NCI-H446 treated with DMSO at 0.1 percent for 48 hours (cell line): ENCODE results near the gene INPP5A.

ENCODE experiments used
- DNase-seq: peaks from one replicate; lab custom pipeline; 2025; lab: John Stamatoyannopoulos, UW

The INPP5A gene

GRCh38 chr10:132743925-132744490, 206.4 kb downstream of the INPP5A start:
- DNase-seq = no peak

- no peak for DNase-seq
These were observed 207.3 kb downstream of the INPP5A start for GRCh38 chr10:132744839-132745238.

DNA sequence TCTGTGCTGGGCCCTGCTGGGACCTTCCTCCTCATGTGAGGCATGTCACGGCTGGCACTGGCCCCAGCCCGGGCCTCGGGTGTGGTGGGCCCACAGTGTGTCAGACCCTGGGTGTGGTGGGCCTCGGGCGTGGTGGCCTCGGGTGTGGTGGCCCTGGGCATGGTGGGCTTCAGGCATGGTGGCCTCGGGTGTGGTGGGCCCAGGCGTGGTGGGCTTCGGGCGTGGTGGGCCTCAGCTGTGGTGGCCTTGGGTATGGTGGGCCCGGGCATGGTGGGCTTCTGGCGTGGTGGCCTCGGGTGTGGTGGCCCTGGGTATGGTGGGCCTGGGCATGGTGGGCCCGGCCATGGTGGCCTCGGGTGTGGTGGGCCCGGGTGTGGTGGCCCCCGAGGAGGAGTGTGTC, 207.9 kb downstream of the INPP5A start:
- DNase-seq = no peak

GRCh38 chr10:132745971-132746370, 208.4 kb downstream of the INPP5A start:
- DNase-seq = no peak

DNA sequence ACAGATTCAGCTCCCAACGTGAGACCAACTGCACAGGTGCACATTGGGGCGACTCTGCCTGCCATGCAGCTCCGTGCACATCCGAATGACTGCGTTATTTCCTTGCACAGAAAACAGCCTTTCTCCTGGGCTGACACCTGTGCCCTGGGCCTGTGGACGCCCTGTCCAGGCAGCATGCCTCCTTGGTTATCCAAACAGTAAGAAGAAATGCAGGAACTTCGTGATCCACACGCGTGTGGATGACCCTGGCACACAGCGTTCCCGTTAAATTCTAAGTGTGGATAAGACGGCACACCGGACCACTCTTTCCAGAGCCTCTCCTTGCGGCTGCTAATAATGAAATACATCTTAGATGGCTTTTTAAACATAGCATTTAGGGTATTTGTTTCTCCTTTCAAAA, 208.8 kb downstream of the INPP5A start:
- no peak for DNase-seq

- no peak for DNase-seq
These were observed 209.4 kb downstream of the INPP5A start for GRCh38 chr10:132746801-132747625.

DNA sequence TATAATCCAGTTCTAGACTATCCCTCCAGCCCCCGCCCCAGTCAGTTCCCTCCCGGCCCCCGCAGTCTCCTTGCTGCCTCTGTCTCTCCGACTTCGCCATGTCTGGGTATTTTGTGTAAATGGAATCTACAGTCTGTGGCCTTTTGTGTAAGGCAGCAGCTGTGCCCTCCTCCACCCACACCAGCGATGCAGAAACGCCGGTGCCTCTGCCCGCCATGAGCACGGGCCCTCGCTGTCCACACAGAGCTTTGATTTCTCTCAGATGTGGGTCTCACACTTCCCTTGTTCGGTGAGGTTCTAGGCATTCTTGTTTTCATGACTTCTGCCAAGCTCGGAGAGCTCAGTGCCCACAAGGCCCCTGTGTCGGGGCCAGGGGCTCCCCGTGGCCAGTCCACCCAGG, 210.5 kb downstream of the INPP5A start:
- no peak for DNase-seq

DNA sequence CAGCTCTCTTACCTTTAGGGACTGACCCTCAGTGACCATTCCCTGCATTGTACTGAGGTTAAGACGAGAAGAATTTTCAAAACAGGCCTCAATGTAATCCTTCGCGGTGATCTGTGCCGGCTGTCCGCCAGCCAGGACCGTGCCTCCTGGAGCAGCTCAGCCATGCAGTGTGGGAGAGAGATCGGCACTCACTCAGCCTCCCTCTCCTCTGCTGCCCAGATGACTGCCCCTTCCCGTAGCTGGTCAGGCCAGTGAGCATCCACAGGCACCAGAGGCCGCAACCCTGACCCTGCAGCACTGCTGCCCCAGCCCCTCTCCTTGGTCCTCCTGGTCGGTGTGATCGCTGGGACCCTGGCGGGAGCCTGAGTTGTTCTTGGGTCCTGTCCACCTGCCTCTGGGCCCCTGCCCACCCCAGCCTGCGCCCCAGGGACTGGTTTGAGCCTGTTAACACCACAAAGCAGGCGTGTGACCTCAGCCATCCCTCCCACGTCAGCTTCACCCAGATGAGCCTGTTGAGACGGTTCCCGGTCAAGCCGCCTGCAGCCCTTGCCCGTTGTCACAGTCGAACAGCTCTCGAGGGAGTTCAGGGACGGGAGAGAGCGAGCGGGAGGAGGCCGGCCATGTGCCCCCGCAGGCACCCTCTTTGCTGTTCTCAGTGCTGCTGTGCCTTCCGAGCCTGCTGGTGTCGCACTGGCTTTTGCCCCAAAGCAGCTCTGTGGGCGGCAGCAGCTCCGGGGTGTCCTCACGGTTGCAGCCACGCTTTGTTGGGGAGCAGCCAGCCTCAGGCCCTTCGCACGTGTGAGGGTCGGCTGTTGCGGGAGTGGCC, 211.2 kb downstream of the INPP5A start:
- no peak for DNase-seq

DNA sequence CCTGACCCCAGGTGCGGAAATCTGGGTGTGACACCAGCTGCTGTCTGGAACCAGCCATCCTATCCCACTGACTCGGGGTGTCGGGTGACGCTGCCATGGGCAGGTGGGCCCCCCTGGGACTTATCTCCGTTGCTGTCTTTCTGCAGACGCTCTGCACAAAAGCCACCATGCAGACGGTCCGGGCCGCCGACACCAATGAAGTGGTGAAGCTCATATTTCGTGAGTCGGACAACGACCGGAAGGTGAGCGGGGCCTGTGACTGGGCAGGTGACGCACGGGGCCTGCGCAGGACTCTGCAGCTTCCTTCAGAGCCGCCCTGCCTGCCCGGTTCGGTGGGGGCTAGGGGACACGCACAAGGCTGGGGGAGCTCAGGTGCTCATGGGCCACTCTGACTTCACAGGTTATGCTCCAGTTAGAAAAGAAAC, 211.8 kb downstream of the INPP5A start:
- no peak for DNase-seq

DNA sequence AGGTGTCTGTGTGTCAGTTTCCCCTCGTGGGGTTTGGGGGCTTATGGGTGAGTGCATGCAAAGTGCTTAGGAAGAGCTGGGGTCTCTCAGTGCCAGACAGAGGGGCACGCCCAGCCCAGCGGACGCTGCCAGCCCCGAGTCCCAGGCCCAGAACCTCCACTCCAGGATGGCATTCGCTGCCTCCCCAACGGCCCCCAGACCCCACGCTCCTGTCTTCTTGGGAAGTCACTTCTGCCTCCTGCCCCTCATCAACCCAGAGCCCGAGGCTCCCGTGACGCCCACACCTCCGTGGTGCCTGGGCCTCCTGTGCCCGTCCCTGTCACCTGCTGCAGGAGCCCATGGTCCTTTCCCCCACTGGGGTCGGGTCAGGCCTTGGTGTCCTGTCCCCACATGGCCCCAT, 213.3 kb downstream of the INPP5A start:
- DNase-seq = no peak

- DNase-seq = no peak
These were observed 214.8 kb downstream of the INPP5A start for GRCh38 chr10:132752378-132752777.

DNA sequence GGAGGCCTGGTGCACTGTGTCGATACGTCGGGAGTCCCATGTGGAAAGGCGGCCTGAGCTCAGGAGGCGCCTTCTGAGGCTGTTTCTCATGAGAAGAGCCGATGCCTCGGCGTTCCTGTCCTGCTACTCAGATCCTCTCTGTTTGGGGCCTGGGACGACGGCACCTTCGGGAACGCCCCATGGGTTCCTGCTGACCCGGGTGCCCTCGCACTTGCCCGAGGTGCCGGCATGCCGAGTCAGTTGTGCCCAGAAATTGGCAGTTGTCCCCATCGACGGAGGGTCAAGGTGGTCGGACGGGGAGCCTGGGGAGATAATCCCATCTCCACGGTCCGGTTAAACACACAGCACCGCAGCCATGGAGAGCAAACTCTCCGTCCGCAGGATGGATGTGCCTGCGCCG, 215.4 kb downstream of the INPP5A start:
- no peak for DNase-seq

DNA sequence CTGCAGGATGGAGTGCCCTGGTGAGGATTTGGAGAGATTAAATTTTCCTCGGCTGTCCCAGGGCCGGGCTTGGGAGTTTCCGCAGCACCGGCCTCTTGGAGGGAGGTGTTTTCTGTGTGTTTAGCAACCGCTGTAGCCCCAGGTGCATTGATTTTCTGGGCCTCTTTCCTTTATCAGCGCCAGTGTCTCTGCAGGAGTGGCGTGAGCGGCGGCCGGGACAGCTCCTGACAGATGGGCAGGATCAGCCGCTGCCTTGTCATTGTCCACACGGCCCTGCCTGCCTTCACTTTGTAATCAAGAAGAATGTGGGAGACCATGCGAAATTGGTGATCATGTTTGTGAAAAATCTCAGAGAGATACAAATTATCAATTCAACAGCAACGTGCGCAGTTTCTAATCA, 216.0 kb downstream of the INPP5A start:
- DNase-seq = no peak

- no peak for DNase-seq
These were observed 216.5 kb downstream of the INPP5A start for GRCh38 chr10:132754071-132754470.

DNA sequence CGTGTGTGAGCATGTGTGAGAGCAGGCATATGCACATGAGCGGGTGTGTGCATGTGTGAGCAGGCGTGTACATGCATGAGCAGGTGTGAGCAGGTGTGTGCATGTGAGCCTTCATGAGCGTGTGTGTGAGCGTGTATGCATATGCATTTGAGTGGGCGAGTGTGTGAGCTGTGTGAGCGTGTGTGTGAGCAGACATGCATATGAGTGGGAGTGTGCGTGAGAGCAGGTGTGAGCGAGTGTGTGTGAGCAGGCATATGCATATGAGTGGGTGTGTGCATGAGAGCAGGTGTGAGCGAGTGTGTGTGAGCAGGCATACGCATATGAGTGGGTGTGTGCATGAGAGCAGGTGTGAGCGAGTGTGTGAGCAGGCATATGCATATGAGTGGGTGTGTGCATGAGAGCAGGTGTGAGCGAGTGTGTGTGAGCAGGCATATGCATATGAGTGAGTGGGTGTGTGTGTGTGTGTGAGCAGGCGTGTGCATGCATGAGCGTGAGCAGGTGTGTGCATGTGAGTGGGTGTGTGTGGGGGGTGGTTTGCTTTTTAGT, 217.7 kb downstream of the INPP5A start:
- no peak for DNase-seq

- no peak for DNase-seq
These were observed 219.0 kb downstream of the INPP5A start for GRCh38 chr10:132756591-132756990.

- DNase-seq = no peak
These were observed 219.6 kb downstream of the INPP5A start for GRCh38 chr10:132757171-132757570.

DNA sequence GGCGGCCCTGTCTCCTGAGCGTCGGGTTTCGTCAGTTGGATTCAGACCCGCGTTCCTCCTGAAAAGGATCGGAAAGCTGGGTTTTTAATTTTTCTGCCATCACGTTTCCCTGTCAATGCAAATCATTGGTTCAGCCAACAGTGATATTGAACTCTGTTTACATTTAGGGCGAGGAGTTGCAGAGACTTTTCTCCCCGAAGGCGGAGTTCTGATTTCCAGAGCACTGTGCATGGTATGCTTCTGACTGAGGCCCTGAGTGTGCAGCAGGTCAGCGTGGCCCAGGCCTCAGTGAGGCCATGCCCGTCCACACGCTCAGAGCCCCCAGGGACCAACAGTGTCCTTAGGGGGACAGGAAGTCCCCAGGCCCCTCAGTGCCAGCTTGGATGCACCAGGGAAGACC, 221.3 kb downstream of the INPP5A start:
- no peak for DNase-seq

DNA sequence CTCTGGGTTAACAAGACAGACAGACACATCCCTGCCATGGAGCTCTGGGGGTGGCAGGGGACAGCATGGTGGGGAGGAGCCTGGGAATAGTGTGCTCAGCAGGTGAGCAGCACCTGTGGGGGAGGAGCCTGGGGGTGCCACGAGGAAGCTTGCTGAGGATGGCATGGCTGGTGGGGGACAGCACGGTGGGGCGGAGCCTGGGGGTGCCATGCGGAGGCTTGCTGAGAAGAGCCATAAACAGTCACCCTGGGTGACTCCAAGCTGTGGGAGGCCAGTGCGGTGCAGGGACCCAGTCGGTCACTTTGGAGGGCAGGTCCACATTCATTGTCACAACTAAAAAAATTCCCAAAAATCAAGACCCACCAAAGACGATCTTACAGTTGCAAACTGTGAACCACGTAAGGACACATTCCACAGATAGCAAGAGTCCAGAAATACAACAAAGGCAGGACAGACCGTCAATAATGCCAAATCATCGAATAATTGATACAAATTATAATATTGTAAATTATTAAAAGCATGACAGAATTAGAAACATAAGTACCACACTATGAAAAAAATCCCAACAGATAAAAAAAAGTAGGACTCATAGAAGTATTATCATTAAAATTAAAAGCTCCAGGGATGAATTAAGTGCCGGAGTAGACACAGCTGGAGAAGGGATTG, 223.9 kb downstream of the INPP5A start:
- no peak for DNase-seq

DNA sequence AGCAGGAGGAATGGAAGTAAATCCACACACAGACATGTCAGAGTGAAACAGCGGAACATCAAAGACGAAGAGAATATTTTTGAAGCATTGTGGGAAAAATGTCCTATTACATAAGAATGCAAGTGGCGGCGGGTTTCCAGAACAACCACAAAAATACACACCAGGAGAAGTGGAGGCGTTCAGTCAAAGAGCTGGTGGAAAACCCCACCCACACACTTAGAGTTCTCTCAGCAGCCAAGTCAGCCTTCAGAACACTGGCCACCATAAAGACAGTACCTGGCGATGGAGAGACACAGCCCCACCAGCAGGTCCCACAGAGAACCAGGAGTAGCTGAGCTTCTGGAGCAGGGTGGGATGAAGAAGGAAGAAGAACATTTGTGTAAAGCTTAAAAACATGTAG, 224.7 kb downstream of the INPP5A start:
- DNase-seq = no peak

DNA sequence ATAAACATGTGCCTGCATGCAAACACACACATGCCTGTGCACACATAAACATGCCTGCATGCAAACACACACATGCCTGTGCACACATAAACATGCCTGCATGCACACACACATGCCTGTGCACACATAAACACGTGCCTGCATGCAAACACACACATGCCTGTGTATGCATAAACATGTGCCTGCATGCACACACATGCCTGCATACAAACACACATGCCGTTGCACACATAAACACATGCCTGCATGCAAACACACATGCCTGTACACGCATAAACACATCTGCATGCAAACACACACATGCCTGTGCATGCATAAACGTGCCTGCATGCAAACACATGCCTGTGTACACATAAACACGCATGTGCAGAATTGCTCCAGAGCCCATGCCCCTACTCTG, 226.0 kb downstream of the INPP5A start:
- no peak for DNase-seq

DNA sequence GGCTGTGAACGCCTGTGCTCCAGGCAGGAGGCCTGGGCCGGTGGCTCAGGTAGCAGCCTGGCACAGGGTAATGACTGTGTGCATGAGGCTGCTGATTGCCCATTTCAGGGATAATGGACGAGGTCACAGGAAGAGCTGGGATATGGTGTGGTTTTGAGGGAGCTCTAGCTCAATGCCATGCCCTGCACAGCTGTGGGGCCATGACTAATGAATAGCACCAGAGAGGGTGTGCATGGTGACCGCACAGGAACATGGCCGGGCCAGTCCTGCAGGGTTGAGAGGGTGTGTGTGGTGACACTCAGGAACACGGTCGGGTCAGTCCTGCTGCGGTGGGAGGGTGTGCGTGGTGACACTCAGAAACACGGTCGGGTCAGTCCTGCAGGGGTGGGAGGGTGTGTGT, 226.5 kb downstream of the INPP5A start:
- DNase-seq = no peak
